Activated CD4-positive, CD25-positive, alpha-beta regulatory T cell (primary cell): ENCODE data around the gene XAB2.

ENCODE experiments used
- DNase-seq, 4 experiments: peaks; one replicate each; lab custom pipeline; 2025; lab: John Stamatoyannopoulos, UW

Gene XAB2

GRCh38 chr19:7611541-7612279 lies 17.6 kb downstream of the XAB2 start:
- no peak for DNase-seq

- no peak for DNase-seq
These were observed 18.7 kb downstream of the XAB2 start for GRCh38 chr19:7610491-7611240.

GRCh38 chr19:7607874-7608560 lies 21.3 kb downstream of the XAB2 start:
- DNase-seq: no peak

GRCh38 chr19:7607212-7607873 lies 22.0 kb downstream of the XAB2 start:
- no peak for DNase-seq

GRCh38 chr19:7606289-7606688 lies 23.1 kb downstream of the XAB2 start:
- DNase-seq: no peak

- DNase-seq: no peak
These were observed 23.7 kb downstream of the XAB2 start for GRCh38 chr19:7605490-7606222.

- DNase-seq: no peak
These were observed 25.4 kb downstream of the XAB2 start for GRCh38 chr19:7603919-7604318.

GRCh38 chr19:7602935-7603497 lies 26.3 kb downstream of the XAB2 start:
- no peak for DNase-seq

- no peak for DNase-seq
These were observed 27.0 kb downstream of the XAB2 start for GRCh38 chr19:7602240-7602934.

- no peak for DNase-seq
These were observed 28.6 kb downstream of the XAB2 start for GRCh38 chr19:7600721-7601120.

GRCh38 chr19:7598180-7598579 lies 31.2 kb downstream of the XAB2 start:
- DNase-seq: no peak

GRCh38 chr19:7597689-7598088 lies 31.7 kb downstream of the XAB2 start:
- DNase-seq: no peak

- DNase-seq: no peak
These were observed 33.0 kb downstream of the XAB2 start for GRCh38 chr19:7596211-7596937.

GRCh38 chr19:7595466-7596133 lies 33.7 kb downstream of the XAB2 start, which contains the start of gene CAMSAP3:
CAMSAP3 (plus strand) TSS chr19:7595863; CDS start chr19:7596003, 140 bp downstream.
- DNase-seq: peak in 1 of 4 experiments; percentile 14

GRCh38 chr19:7590256-7590655 lies 39.1 kb downstream of the XAB2 start:
- DNase-seq: no peak

- no peak for DNase-seq
These were observed 39.5 kb downstream of the XAB2 start for GRCh38 chr19:7589822-7590221.

GRCh38 chr19:7582446-7582845 lies 46.9 kb downstream of the XAB2 start:
- DNase-seq: no peak

GRCh38 chr19:7579182-7579581 lies 50.2 kb downstream of the XAB2 start:
- no peak for DNase-seq

- no peak for DNase-seq
These were observed 51.2 kb downstream of the XAB2 start for GRCh38 chr19:7578127-7578526.
